ENCODE data around the gene LAMA5.

LAMA5 gene

DNA sequence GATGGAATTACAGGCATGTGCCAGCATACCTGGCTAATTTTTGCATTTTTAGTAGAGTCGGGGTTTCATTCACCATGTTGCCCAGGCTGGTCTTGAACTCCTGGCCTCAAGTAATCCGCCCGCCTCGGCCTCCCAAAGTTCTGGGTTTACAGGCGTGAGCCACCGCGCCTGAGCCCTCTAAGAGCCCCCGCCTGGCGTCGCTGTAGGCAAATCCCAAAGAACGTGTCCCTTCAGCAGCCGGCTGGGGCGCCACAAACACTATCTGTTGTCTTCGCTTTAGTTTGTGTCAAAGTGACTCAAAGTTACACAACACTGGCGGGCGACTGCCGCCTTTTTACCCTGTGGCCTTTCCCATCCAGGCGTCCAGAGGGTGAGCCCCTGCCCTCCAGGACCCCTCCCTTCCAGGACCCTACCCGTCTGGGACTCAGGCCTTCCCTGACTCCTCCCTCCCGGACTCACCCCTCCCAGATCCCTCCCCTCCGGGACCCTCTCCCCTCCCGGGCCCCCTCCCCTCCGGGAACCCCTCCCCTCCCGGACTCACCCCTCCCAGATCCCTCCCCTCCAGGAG is 65.3 kb downstream of the LAMA5 start:
- peak; percentile 60 to 64 for DNase-seq

DNA sequence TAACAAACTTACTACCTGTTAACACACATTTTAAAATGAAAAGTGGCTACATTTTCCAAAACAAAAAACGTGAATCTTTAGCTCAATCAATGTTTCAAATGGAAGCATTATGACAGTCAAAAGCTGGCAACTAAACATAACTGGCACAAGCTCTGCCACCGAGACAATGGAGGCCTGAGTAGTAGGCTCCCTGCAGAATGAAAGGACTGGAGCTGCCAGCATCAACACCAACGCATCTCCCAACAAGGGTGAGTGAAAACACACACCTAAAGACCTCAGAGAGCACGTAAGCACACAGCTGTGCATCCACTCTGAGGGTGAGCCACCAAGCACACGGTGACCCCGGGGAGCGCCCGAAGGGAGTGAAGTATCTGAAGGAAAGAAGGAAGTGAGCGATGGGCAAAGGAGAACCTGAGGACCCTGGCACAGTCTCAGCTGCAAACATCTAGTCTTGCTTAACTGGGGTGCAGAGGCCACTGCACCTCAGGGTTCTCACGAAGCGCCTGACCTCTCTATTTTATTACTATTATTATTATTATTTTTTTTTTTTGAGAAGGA is 65.9 kb downstream of the LAMA5 start:
- DNase-seq = no peak

- DNase-seq = no peak
These were observed 66.8 kb downstream of the LAMA5 start for GRCh38 chr20:62300319-62300718.

DNA sequence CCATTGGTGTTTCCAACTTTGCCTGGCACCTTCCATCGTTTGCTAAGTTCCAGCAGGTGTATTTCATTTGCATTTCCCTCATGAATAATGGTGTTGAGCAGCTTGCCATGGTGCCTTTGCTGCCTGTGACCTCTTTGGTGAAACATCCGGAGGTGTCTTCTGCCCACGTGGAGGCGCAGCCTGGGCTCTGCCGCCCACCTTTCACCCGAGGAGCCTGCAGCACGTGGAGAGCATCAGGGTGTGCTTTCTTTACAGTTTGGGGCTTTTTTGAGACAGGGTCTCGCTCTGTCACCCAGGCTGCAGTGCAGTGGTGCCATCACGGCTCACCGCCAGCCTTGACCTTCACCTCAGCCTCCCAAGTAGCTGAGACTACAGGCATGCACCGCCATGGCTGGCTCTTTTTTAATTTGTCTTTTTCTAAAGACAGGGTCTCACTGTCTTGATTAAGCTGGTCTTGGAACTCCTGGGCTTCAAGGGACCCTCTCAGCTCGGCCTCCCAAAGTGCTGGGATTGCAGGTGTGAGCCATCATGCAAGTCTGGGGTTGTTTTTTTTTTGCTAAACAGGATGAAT is 67.4 kb downstream of the LAMA5 start:
- DNase-seq = no peak

DNA sequence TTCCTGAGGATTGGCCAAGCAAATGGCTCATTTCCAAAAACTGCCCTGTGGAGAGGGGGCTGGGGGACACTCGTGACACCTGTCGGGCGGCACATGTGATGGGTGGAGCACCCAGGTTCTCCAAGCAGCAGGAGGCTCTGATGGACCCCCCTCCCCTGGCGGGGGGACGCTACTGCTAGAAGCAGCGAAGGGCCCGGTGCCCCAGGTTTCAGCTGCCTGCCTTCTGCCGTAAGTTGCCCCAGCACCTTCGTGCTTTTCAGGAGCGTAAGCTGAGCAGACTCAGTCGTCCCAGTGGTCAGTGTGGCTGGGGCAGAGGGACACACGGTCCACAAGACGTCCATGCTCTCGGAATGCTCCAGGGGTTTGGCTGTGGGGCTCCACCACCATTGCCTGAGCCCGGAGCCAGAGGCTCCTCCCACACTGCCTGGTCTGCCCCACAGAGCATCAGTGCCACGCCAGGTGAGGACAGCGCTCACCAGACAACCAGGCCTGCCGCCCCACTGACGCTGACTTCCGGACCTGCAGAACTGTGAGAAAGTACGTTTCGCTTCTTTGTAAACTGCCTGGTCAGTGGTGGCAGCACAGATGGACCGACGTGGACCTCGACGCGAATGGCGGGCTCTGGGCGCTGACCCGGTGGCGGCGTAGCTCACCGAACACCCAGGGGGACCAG is 68.4 kb downstream of the LAMA5 start:
- DNase-seq = no peak

DNA sequence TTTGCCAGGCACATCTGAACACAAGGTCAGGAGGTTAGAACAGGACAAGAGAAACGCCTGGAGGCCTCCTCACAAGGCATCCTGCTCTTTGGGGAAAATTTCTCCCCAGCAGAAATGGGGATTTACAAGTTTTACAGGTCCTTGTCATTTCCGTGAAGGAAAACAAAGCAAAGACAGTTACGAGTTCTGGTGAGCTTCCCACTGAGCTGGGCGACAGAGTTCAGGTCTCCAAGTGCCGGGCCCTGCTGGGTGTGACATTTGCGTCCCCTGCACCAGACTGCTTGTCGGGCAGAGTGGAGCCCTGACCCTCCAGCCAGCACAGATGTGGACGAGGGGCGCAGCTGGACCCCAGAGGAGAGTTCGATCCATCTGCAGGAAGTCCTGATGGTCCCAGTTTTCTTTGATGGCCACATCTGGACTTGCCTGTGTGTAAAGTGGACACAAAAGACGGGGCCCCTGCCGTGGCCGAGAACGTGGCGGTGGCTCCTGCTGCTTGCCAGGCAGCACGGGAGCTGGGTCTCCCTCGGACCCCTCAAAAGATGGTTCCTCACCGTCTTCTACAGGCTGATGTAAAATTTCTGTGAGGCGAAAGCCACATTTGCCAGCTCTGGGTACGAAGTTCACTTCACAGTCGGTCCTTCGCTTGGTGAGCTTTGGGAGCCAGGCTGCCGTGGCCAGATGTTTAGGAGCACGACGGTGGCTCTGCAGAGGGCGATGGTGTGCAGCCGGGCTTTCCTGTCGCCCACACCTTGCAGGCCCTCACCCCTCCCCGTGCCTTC is 69.5 kb downstream of the LAMA5 start:
- DNase-seq = no peak

DNA sequence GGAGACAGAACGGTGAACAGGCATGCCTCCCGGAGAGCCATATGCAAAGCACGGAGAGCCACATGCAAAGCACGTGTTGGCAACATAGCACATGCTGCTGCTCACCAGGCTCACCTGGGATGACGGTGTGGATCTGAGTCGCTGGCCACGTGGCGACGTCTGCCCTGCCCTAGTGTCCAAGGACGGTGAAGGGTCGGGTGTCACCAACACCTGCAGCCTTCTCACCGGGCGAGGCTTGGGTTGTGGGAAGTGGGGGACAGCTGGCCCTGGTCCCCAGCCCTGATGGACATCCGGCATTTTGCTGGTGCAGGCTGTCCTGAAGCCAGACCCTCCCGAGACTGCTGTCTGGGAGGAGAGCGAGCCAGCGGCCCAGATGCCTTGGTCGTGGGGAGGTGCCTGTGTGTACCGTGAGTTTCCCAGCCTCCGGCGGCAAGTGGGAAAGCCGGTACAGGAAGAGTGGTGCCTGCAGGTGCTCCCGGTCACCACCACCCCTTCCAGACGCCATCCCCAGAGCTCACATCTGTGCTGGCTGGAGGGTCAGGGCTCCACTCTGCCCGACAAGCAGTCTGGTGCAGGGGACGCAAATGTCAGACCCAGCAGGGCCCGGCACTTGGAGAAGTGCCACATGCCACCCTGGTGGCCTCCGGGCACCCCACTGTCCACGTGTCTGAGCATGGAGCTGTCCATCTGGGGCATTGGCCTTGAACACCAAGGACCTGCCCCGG is 70.2 kb downstream of the LAMA5 start:
- DNase-seq = no peak

DNA sequence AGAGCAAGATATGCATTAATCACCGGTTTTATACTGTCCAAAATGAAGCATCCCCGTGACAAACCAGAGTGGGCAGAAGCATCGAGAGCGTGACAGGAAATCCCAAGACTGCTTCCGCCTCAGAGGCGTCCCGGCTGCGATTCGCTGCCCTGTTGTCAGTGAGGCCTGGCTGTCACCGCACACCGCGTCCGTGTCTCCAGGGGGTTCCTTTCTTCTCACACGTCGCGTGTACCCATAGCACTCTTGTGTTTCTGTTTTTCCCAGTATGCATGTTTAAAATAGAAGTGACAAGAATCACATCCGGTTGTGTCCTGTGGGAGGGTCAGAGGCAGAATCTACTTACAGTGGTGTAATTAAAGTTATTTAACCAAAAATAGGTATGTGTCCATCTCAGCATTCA is 72.6 kb downstream of the LAMA5 start:
- no peak for DNase-seq

DNA sequence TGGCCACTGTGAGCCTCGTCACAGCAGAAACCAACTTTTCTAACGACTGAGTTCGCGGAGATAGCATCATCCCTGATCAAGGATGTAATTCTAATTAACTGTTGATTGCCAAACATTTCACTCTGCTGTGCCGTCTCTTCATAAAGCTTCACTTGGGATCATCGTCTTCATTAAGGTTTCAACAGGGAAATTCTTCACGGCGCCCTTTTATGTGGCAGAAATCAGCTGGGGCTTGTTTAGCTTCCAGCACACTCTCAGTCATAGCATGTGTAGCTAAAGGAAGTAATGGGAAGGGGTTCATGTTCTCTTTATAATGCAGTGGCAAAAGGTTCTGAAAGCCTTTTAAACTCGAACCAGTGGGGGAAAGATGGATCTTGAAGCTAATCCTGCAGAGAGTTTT is 73.2 kb downstream of the LAMA5 start:
- DNase-seq = no peak

- no peak for DNase-seq
These were observed 73.9 kb downstream of the LAMA5 start for GRCh38 chr20:62293111-62293784.

- DNase-seq = no peak
These were observed 75.0 kb downstream of the LAMA5 start for GRCh38 chr20:62292108-62292507.

GRCh38 chr20:62291251-62292066 is 75.7 kb downstream of the LAMA5 start:
- DNase-seq = no peak

GRCh38 chr20:62289898-62290297 is 77.2 kb downstream of the LAMA5 start:
- no peak for DNase-seq

GRCh38 chr20:62289131-62289530 is 78.0 kb downstream of the LAMA5 start:
- no peak for DNase-seq

DNA sequence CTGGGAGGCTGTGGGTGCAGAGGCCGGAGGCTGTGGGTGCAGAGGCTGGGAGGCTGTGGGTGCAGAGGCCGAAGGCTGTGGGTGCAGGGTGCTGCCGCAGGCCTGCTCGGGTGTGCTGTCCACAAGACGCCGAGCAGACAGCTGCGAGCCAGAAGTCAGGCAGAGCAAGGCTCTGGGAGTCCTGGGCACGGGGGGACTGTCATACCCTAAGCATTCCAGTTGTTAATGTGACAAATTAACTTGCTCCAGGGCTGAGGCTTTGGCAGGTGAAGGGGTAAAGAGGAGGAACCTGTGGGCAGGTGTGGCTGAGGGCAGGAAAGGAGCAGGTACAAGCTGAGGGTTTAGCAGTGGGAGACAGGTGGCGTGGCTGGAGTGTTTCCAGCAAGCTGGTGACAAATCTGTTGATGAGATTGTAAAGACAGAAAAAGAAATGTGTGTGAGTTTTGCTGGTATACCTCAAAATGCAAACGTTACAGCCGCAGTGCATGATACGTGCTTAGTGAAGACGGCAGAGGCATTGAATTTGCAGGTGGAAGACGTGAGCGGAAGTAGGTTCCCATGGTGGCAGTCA is 78.5 kb downstream of the LAMA5 start:
- peak; percentile 36 to 73 for DNase-seq

GRCh38 chr20:62287759-62288534 is 79.2 kb downstream of the LAMA5 start:
- DNase-seq = no peak

- DNase-seq = no peak
These were observed 80.0 kb downstream of the LAMA5 start for GRCh38 chr20:62287129-62287528.

DNA sequence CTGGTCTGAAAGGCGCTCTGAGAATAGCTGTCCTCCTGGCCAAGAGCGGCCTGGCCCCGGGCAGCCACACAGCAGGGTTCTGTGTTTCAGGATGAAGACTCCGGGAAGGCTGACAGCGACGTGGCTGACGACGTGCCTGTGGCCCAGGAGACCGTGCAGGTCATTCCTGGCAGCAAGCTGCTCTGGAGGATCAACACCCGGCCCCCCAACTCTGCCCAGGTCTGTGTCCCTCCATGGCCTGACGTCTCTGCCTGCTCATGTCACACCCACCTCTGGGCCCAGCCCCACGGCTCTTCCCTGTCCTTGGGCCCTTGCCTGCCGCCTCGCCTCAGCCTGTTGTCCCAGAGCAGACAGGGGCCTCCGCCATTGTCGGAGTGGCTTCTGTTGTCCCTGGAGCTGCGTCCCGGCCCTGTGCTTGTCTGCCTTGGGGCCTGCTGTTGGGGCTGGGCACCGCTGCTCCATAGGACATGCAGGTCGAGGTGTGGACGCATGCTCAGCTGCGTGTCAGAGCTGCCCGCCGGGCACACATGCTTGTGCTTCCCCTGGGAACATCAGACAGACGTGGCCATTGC is 80.5 kb downstream of the LAMA5 start:
- no peak for DNase-seq

GRCh38 chr20:62285722-62286121 is 81.4 kb downstream of the LAMA5 start:
- DNase-seq = no peak

DNA sequence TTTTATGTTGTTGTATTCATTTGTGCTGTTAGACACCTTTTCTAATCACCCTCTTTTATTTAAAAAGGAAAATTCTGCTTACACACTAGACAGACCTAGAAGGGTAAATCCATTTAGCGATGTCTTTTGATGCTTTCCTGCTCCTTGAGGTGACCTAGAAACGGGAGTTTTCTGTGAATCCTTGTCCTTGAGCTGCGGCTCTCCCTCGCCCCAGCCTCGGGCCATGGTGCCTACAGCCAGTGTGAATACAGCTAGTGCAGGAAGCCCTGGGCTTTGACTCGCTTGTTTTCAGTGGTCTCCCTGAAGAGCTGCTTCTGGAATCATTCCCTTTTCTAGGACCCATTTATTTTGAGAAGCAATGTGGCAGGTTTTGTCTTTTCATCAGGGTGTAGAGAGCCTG is 82.0 kb downstream of the LAMA5 start:
- no peak for DNase-seq
